Measurements from ENCODE around the gene SLC30A2.

- TF ChIP-seq CTCF (IDR thresholded peaks at IDR 0.05) (no peak), TCF7L2 (IDR thresholded peaks at IDR 0.05; ENCODE audit: low read depth, low read length) (no peak), SIN3A (IDR thresholded peaks at IDR 0.05; ENCODE audit: borderline replicate concordance, insufficient read depth, low read depth, low read length) (no peak), REST (IDR thresholded peaks at IDR 0.05; ENCODE audit: insufficient read depth in 1 of 2, low read depth in 2 of 2, low read length in 1 of 2) (no peak)
Observed at GRCh38 chr1:26089125-26089524, 43.2 kb upstream of the SLC30A2 start.
